IPS-18c (cell line): ENCODE results near the gene SDCCAG8.

ENCODE experiments used
- H3K4me3 ChIP-seq: 2 replicates; pipeline ENCODE4 v1.7.0; 2013; ENCODE audit warnings: low read depth, mild to moderate bottlenecking, low read length, moderate library complexity; ENCODE audit not compliant: insufficient read depth
- H3K9me3 ChIP-seq: one replicate; pipeline ENCODE4 v1.6.1; 2013; ENCODE audit warnings: mild to moderate bottlenecking, low read length, moderate library complexity; ENCODE audit not compliant: control insufficient read depth, insufficient read depth

The SDCCAG8 gene

DNA sequence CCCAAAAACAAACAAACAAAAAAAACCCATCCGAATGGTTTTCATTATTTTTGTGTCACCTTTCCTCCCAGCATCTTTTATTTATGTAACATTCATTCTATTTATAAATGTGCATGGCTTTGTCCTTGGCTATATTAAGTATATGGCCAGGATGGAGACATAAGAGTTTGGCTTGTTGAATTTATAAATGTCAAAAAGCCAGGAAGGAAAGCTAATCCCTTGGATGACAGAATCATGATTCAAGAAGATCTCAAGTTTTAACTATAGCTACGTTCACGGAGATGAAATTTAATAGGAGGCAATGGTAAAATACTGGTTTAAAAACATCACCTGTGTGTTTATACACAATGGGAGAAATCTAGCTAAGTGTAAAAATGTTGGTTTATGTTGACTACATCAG is 5.7 kb upstream of the SDCCAG8 start:
- no peaks in the 10 kb centered on the region for H3K9me3 ChIP-seq
- H3K4me3 ChIP-seq, result no peak overlapping the region

DNA sequence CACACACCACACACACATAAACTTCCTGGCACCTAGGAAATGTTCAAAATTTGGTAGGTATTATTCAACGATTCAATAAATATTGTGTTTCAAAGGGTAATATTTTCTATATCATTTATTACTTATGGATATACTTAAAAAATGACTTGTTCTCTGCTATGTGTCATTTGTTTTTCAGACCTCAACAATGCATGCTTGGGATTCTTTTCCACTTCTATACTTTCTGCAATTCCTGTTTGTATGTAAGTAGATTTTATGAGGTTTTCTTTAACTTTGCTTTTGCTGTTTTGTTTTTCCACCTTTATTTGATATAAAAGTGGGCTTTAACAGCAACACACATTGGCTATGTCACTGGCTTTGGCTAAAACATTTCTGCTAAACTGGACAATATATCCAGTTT is 4.3 kb upstream of the SDCCAG8 start:
- Histone ChIP-seq H3K4me3 (no peak overlapping the region), H3K9me3 (no peaks in the 10 kb centered on the region)

DNA sequence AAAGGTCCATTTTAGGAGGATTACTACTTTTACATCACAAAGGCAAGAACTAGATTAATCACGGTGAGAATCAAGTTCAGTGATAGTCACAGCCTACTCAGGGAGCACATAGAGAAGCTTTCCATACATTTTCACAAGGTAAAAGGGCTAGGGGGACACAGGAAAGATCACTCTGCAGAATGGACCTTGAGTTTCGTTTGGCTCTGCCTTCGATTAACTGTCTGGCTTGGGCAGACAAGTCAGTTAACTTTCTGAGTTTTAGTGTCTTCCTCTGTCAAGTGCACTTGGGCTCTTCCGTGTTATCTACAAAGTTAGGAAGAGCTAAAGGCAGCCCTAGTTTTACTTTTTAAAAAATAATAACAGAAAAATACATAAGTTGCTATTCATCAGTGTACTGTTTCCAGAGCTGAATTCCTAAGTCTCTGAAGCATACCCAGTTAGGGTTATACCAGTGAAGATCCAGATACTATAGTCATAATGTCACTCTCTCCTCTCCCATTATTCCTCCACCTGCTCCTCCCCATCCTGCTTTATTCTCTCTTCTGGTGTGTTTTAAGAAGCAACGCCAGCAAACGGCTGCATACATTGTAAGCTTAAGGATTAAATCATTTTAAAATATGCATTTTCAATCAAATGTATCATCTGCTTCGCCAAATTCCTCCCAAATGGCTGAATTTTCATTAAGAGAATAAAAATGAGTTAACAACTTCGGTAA is 2.5 kb upstream of the SDCCAG8 start:
- peak overlapping the region; percentile 66 for H3K4me3 ChIP-seq
- H3K9me3 ChIP-seq, result no peaks in the 10 kb centered on the region

DNA sequence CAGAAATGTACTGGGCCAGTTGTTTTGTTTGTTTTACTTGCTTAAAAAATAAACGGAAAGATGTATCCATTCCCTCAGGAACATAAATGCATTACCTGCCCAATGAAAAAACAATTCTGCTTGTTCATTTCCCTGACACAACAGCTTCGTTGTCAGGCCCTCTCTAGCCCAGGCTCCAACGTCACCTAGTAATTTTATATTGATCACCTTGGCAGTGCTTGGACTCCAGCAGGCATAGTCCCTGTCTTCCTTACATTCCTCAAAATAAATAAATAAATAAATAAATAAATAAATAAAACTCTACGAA is 2.0 kb upstream of the SDCCAG8 start:
- no peaks in the 10 kb centered on the region for H3K9me3 ChIP-seq
- H3K4me3 ChIP-seq, result peak overlapping the region; percentile 66

DNA sequence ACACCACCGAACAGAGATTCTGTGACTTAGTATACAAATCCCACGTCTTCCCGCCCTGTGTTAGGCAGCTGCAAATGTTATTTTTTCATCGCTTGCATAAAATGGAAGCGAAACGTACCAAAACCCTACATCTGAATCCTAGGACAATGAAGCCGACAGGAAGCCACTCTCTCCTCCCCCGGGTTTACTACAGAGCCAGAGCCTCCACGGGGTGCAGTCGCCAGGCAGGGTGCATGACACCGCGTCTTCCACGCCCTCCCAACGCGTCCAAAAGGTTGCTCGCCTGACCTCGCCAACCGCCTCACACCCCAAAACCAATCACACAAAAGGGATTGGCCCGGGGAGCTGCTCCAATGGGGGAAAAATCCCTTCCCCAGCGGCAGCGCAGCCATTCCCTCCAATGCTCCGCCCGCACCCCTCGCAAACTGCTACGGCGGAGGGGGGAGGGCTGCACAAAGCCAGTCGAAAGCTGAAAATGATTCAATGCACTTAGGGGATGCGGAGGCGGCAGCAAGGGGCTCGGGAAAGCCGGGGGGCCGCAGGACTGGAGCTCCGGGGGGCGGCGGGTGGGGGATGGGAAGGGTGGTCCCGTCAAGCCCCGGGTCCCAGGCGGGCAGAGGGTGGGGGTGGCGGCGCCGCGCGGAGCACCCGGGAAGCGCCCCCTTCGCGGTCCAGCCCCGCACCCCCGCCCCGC is 1.5 kb upstream of the SDCCAG8 start:
- Histone ChIP-seq H3K9me3 (no peaks in the 10 kb centered on the region), H3K4me3 (peak overlapping the region; percentile 66)

DNA sequence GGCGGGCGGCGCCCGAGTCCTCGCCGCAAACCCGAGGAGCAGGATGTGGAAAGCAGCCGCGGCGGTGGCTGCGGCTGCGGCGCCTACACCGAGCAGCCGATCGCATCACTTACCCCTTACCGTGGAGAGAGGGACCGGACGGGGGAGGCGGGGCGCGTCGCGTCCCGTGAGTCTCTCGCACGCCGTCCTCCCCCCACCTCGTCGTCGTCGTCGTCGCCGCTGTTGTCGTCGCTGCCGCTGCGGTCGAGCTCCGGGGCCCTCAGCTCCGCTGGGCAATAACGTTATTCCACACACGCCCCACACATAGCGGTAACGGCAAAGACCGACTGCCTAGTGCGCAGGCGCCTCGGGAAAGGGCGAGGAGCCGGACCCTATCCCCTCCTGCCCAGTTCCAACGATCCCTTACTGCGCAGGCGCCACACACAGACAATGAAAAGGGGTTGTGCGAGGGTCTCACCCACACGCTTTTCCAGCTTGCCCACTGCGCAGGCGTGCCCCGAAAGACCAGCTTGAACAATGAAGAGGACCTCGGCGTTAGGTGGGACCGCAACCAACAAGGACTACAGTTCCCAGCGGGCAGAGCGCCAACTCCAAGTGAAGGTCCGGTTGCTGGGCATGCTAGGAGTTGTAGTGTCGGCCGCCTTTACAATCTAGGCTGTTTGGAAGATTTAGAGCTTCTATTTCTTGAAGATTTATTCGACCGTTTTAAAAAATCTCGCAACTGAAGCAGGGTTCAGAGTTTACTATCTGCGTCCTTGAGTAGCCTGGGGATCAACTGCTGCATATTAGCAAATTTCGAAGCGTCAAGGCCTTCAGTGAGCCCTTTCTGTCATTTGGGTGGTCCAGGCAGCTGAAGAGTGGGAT is 682 bp upstream of the SDCCAG8 start, which contains the start of gene CEP170:
Gene CEP170 (minus strand): TSS at position 355 of the 864 bp plus-strand sequence. CDS start 30,001 bp downstream, outside the sequence.
- H3K9me3 ChIP-seq, result no peaks in the 10 kb centered on the region

DNA sequence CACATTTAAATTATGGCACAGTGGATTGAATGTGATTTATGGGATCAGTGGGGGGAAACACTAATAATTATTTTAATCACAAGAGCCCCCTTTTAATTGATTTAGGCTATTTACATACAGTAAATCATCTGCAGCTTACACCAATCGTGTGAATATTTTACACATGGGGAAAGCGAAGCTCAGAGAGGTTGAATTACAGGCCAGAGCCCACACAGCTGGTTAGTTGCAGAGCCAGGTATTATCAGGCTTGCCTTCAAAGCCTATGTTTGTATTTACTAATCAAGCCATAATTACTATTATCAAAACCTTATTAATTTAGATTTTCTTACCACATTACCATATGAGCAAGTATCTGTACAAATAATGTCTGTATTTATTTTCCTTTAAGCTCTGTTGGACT is 749 bp downstream of the SDCCAG8 start:
- peak overlapping the region; percentile 66; the same call in 1 of the 2 replicates for H3K4me3 ChIP-seq
- no peaks in the 10 kb centered on the region for H3K9me3 ChIP-seq

More for the DNA sequence above, 682 bp upstream of the SDCCAG8 start, which contains the start of gene CEP170:
- peak within 1 kb of the TSS; percentile 66 for H3K4me3 ChIP-seq

DNA sequence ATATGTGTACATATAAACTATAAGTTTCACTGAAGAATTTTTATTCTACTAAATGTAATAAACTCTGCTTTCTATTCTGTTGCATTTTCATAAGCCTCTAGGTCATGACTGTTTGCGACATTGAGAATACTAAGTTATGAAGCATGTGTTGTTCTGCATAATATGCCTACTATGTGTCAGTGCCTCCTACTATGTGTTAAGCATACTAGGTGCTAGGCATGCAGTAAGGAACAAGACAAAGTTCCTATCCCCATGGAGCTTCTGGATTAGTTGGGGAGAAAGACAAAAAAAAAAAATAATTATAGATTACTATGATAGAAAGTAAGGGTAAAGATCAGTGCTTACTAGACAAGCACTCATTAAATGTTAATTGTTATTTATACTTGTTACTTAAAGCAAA is 1.3 kb downstream of the SDCCAG8 start:
- no peaks in the 10 kb centered on the region for H3K9me3 ChIP-seq
- H3K4me3 ChIP-seq, result no peak overlapping the region

DNA sequence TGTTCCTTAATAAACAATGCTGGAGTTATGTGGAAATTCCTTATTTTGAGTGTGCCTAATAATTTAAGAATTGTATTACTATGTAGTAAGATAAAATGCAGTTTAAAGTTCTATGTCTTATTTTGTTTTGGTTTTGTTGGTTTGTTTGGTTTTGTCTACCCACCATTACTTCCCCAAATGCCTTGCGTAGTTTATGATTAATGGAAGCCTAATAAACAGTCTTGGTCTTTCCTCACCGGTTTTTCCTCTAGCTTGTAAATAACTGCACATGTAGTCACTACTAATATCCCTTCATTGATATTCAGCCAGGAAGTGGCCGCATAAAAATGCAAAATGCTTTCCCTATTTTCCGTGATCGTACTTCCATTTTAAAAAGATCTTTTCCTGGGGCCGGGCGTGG is 2.9 kb downstream of the SDCCAG8 start:
- peaks cover 2% of the 10 kb centered on the region for H3K9me3 ChIP-seq
- no peak overlapping the region for H3K4me3 ChIP-seq

DNA sequence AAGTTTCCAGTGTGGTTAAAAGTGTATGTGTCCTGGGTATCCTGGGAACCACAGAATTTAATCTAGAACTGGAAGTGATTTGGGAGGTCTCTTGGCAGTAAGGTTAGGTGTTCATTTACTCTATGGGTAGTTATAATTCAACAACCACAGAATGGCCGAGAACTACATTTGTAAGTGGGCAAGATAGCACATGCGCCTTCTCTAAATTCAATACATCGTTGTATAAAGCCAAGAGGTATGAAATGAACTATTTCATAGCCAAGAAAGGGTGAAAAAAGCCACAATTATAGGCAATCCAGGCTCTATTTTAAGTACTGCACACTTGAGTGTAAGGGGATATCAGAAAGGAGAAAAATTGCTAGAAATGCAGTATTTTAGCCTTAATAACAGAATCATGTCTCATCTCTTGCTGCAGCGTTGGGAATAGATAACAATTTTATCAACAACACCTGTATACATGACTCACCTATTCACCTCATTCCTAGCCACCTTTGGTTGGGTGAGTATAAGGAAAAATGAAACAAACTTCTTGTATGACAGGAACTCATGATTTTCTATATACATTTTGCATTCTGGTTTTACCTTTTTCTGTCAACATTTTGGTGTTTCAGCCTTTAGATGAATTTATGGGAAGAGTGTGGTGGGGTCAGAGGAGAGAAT is 4.5 kb downstream of the SDCCAG8 start:
- Histone ChIP-seq H3K4me3 (no peak overlapping the region), H3K9me3 (peaks cover 2% of the 10 kb centered on the region)

DNA sequence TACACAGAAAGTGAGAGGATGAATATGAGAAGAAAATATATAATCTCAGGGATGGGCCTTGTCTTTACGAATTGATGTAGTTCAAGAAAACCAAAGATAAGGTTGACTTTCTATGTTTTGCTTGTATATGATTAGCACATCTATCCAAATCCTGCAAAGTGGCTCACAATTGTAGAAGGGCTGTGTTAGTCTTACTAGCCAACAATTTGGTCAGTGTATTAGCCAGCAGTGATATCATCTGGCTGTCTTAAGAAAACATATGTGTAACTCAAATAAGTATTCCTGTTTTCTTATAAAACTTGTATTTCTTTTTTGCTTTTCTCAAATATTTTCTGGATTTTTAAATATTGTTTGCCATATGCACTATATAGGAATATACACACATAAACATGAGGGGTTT is 5.5 kb downstream of the SDCCAG8 start:
- H3K9me3 ChIP-seq, result peaks cover 2% of the 10 kb centered on the region

DNA sequence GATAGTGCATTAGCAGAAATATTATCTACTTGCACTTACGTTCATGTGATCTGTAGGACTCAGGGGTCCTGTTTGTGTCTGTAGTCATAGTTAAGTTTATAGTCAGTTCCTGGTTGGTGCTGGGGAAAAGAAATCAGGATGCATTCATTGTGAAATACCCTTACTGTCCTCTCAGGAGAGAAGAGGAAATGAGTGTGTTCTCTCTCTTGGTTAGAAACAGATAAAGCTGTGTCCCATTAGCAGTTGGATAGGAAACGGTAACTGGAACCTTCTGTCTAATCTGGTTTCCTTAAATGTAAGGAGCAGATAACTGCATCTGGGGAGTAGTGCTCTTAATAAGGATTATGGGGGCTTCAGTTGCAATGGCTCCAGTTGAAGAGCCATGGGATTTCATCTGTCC is 8.9 kb downstream of the SDCCAG8 start:
- H3K4me3 ChIP-seq, result no peak overlapping the region

More for the DNA sequence above, 5.5 kb downstream of the SDCCAG8 start:
- H3K4me3 ChIP-seq, result no peak overlapping the region

DNA sequence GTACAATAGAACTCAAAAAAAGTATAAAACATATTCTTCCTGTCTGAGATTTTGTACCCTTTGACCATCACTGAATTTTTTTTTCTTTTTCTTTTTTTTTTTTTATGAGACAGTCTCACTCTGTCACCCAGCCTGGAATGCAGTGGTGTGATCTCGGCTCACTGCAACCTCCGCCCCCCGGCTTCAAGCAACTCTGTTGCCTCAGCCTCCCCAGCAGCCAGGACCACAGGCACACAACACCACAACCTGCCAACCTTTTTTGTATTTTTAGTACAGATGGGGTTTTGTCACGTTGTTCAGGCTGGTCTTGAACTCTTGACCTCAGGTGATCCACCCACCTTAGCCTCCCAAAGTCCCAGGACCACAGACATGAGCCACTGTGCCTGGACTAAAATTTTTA is 10.4 kb downstream of the SDCCAG8 start:
- no peak overlapping the region for H3K4me3 ChIP-seq
- H3K9me3 ChIP-seq, result peaks cover 2% of the 10 kb centered on the region

More for the DNA sequence above, 8.9 kb downstream of the SDCCAG8 start:
- peaks cover 2% of the 10 kb centered on the region for H3K9me3 ChIP-seq

DNA sequence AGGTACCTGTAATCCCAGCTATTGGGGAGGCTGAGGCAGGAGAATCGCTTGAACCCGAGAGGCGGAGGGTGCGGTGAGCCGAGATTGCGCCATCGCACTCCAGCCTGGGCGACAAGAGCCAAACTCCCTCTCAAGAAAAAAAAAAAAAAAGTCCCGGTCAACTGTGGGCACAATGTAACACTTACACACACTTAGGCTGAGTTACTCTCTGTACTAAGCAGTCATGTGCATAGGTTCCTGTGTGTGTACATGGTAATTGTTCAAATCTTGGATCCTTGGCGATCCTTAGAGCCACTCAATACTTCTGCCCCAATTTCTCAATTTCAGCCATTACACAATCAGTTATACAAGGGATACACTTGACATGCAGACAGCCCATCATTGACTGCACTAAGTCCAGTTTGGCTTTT is 11.6 kb downstream of the SDCCAG8 start:
- peaks cover 2% of the 10 kb centered on the region for H3K9me3 ChIP-seq
- no peak overlapping the region for H3K4me3 ChIP-seq

DNA sequence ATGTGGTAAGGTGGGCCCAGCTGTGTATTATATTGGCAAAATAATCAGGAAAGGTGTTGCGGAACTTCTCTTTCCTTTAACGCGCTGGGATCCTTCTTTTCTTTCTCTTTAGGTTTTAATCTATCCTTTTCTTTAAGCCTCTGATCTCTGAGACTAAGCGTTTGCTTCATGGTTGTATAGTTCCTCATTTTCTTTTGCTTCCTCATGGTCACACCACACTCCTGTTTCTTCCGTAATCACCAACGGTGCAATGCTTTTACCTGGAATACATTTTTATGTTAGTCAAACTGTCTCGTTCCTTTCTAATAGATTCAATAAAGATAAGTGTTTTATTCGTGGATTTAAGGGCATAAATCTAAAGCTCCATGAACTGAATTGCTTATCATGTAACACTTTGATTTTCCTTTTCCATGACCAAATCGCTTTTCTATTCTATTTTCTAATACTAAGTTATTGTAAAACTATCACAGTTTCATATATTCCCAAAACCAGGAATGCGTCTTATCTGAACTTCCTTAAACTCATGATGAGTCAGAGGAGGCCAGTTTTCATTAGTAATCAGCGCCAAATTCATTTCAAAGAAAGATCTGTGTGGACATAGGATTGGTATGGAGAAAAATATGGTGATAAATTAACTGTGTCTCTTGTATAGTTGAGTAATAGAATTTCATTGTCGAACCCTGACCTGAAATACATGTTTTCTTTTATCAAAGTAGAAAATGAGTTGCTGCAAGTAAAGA is 12.2 kb downstream of the SDCCAG8 start:
- Histone ChIP-seq H3K4me3 (no peak overlapping the region), H3K9me3 (peaks cover 1% of the 10 kb centered on the region)

DNA sequence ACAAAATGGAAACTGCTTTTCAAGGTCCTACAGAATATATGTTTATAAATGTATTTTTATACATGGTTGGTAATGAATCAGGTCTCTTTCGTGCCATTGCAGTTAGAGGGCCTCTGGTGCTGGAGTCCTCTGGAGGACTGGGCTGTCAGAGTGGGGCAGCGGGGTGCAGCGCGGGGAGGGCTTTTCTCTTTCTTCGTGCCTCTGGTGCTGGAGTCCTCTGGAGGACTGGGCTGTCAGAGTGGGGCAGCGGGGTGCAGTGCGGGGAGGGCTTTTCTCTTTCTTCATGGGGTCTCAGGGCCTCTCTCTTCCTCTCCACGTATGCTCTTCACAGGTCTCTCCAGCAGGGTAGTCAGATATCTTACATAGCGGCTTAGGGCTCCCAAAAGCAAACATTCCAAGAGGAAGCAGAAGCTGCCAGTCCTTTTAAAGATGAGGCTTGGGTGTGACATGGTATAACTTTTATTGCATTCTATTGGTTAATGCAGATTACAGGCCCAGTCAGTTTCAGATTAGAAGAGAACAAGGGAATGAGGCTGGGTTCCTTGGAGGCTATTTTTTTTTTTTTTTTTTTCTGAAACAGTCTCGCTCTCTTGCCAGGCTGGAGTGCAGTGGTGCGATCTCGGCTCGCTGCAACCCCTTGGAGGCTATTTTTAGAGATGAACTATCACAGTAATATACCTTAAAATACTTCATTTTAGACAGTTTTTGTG is 13.1 kb downstream of the SDCCAG8 start:
- H3K9me3 ChIP-seq, result no peaks in the 10 kb centered on the region
- H3K4me3 ChIP-seq, result no peak overlapping the region
